ENCODE data around the gene STIM2.

STIM2 gene

DNA sequence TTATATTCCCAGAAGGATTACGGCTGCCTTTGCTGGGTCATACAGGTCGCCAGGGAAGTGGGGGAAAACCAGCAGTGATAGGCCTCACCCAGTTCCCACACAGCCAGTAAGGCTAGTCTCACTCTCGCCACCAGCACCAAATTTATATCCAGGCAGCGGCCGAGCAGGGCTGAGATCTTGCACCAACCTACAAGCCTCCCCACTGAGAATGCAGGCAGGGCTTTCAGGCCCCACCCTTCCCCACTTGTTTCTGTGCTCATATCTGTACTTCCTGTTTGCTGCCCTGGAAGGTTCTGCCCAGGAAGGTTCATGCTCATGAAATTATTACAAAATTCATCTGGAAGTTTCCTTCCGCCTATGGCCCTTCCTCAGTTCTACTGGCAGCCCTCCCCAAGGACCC, 179.7 kb downstream of the STIM2 start:
- FAIRE-seq (peak; percentile 28), DNase-seq (ENCODE audit: insufficient read length, low spot score) (no peak)
- TF ChIP-seq POLR2A (IDR thresholded peaks at IDR 0.05; ENCODE audit: low read depth, low read length) (no peak), SPI1 (IDR thresholded peaks at IDR 0.05; ENCODE audit: low read depth, low read length) (no peak), TAF1 (IDR thresholded peaks at IDR 0.05; ENCODE audit: low read depth, low read length) (no peak), POU2F2 (IDR thresholded peaks at IDR 0.05; ENCODE audit: low read depth, low read length) (no peak), POLR2AphosphoS5 (IDR thresholded peaks at IDR 0.05; ENCODE audit: low read depth, low read length) (no peak), PAX5 (IDR thresholded peaks at IDR 0.05; ENCODE audit: insufficient read depth, low read length, severe bottlenecking) (no peak)

DNA sequence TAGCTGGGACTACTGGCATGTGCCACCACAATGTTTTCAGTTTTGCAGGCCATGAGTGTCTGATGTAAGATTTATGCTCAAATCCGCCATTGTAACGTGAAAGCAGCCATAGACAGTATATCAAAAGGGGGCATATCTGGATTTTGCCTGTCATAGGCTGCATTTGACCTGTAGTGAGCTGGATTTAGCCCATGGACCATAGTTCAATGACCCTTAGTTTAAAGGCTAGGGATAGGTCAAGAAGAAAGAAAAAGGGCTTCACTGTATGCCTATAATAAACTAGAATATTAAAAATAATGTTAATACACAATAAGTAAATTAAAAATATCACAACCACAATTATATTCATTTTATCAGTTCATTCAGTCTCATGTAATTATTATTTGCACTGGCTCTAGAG, 181.8 kb downstream of the STIM2 start:
- FAIRE-seq = no peak
- TF ChIP-seq PAX5 (IDR thresholded peaks at IDR 0.05; ENCODE audit: insufficient read depth, low read length, severe bottlenecking) (no peak), POU2F2 (IDR thresholded peaks at IDR 0.05; ENCODE audit: low read depth, low read length) (no peak), POLR2A (IDR thresholded peaks at IDR 0.05; ENCODE audit: low read depth, low read length) (no peak), SPI1 (IDR thresholded peaks at IDR 0.05; ENCODE audit: low read depth, low read length) (no peak), POLR2AphosphoS5 (IDR thresholded peaks at IDR 0.05; ENCODE audit: low read depth, low read length) (no peak), TAF1 (IDR thresholded peaks at IDR 0.05; ENCODE audit: low read depth, low read length) (no peak)
- no peak for DNase-seq (ENCODE audit: insufficient read length, low spot score)

DNA sequence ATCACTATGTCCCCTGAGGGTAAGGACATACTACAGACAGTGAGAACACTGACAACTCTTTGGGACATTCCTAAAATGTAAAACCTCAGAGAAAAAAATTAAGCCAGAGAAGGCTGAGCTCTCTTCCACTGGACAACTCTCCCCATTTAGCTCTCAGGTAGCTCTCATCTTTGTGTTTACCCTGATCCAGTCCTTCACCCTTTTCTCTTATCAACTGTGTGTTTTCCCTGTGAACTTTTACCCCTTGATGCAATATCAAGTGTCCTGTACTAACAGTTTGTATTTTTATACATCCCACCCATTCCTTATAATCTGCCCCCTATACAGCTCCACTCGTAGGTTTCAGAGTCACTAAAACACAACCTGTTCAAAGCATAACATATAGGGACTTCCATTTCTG, 182.6 kb downstream of the STIM2 start:
- FAIRE-seq = no peak
- no peak for DNase-seq (ENCODE audit: insufficient read length, low spot score)
- TF ChIP-seq PAX5 (IDR thresholded peaks at IDR 0.05; ENCODE audit: insufficient read depth, low read length, severe bottlenecking) (no peak), TAF1 (IDR thresholded peaks at IDR 0.05; ENCODE audit: low read depth, low read length) (no peak), POLR2A (IDR thresholded peaks at IDR 0.05; ENCODE audit: low read depth, low read length) (no peak), SPI1 (IDR thresholded peaks at IDR 0.05; ENCODE audit: low read depth, low read length) (no peak), POLR2AphosphoS5 (IDR thresholded peaks at IDR 0.05; ENCODE audit: low read depth, low read length) (no peak), POU2F2 (IDR thresholded peaks at IDR 0.05; ENCODE audit: low read depth, low read length) (no peak)

DNA sequence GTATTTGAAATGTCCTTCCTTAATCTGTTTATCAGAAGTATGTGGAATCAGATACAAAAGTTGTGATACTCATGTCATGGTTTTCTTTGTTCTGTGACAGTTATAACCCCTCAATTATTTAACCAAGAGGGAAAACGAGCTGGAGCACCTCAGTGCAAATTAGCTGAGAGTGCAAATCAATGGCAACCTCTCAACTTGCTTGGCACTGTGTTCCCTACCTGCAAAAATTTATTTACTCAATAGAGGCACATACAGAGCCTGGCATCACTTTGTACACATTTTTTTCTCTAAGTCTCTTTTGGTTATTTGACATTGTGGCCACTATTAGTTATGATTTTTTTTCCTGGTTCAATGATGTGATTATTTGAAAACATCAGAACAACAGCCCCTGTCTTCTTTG, 186.2 kb downstream of the STIM2 start:
- no peak for DNase-seq (ENCODE audit: insufficient read length, low spot score)
- TF ChIP-seq SPI1 (IDR thresholded peaks at IDR 0.05; ENCODE audit: low read depth, low read length) (no peak), POLR2AphosphoS5 (IDR thresholded peaks at IDR 0.05; ENCODE audit: low read depth, low read length) (no peak), PAX5 (IDR thresholded peaks at IDR 0.05; ENCODE audit: insufficient read depth, low read length, severe bottlenecking) (no peak)
- FAIRE-seq = no peak

DNA sequence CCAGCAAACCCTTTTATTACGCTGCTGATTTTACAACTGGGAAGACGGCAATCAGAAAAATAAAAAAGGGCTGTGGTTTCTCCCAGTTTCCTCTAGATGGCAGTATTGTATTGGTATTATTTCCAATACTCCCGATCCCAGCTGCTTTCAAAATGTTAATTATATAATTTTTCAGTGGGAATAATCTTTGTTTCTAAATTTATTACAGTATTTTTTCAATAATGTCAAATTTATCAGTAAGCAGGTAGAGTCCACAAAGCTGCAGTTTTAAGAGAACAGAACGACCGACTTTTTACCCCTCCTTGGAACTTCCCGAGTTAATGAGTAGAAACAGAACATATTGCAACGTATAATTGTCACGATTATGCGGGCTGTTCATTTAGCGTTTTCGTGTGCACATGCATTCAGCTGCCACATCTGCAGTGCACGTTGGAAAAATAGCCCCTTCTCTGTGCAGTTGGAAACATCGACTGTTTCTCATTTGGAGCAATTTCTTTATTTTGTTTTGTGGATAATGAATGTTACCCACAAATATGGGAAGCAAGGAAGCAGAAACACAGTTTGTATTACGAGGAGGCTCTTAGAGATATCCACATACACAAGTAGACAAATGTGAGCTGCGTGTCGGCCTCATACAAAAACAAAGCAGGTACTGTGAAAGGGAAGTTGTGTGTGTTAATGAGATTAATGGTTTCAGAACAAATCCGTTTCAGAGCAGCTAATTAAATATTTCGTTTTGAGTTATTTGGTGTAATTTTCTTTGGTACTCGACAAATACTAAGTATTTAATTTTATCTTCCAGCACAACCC, 188.0 kb downstream of the STIM2 start:
- TF ChIP-seq POLR2AphosphoS5 (IDR thresholded peaks at IDR 0.05; ENCODE audit: low read depth, low read length) (no peak), TAF1 (IDR thresholded peaks at IDR 0.05; ENCODE audit: low read depth, low read length) (no peak), POLR2A (IDR thresholded peaks at IDR 0.05; ENCODE audit: low read depth, low read length) (no peak), PAX5 (IDR thresholded peaks at IDR 0.05; ENCODE audit: insufficient read depth, low read length, severe bottlenecking) (no peak), SPI1 (IDR thresholded peaks at IDR 0.05; ENCODE audit: low read depth, low read length) (no peak), POU2F2 (IDR thresholded peaks at IDR 0.05; ENCODE audit: low read depth, low read length) (no peak)
- DNase-seq (ENCODE audit: insufficient read length, low spot score) = peak; percentile 11
- no peak for FAIRE-seq

DNA sequence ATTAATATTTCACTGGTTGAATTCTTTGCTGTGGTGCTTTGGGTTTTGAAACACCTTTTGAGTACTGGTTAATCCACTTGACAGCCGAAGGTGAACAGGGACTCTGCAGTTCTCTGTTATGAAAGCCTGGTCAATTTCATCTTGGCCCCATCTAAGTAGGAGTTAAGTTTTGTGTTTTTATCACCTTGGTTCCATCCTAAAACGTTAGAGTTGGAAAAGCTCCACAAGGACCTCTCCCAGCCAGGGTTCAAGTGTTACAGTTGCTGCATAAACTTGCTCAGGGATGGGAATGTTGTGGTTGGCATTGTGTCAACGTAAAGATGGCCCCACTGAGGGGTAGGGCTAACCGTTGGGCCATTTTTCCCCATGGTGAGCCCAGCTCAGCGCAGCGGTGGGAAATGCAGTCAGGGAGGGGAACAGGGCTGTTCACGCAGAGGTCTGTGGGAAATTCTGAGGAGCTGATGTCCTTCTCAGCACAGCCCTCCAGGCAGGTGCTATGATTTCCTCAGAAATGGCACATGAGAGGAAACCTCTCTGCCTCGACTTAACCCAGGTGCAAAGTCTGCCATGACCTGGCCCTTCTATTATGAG, 188.7 kb downstream of the STIM2 start:
- no peak for DNase-seq (ENCODE audit: insufficient read length, low spot score)
- FAIRE-seq = no peak
- TF ChIP-seq PAX5 (IDR thresholded peaks at IDR 0.05; ENCODE audit: insufficient read depth, low read length, severe bottlenecking) = no peak
- no peak for TF ChIP-seq POLR2A (IDR thresholded peaks at IDR 0.05; ENCODE audit: low read depth, low read length)
- TF ChIP-seq TAF1 (IDR thresholded peaks at IDR 0.05; ENCODE audit: low read depth, low read length) = no peak
- no peak for TF ChIP-seq POLR2AphosphoS5 (IDR thresholded peaks at IDR 0.05; ENCODE audit: low read depth, low read length)

DNA sequence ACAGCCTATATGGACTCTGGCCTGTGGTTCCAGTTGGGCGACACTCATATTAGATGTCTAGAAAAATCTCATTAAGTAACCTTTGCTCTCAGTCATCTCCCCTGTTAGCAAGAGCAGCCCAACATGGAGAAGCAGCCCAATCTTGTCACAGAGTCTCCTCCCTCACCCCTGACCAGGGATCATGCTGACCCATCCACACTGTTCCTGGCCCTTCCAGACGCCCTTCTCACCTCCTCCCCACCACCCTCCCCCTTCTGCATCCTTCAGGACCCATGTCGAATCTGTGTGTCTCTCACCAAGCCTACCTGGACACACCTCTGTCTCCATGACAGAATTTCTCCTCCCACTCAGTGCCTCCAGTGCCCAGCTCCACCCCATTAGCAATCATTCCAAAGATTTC, 190.1 kb downstream of the STIM2 start:
- TF ChIP-seq POLR2AphosphoS5 (IDR thresholded peaks at IDR 0.05; ENCODE audit: low read depth, low read length) = no peak
- no peak for TF ChIP-seq TAF1 (IDR thresholded peaks at IDR 0.05; ENCODE audit: low read depth, low read length)
- no peak for TF ChIP-seq SPI1 (IDR thresholded peaks at IDR 0.05; ENCODE audit: low read depth, low read length)
- TF ChIP-seq POLR2A (IDR thresholded peaks at IDR 0.05; ENCODE audit: low read depth, low read length) = no peak
- FAIRE-seq (no peak), DNase-seq (ENCODE audit: insufficient read length, low spot score) (no peak)

DNA sequence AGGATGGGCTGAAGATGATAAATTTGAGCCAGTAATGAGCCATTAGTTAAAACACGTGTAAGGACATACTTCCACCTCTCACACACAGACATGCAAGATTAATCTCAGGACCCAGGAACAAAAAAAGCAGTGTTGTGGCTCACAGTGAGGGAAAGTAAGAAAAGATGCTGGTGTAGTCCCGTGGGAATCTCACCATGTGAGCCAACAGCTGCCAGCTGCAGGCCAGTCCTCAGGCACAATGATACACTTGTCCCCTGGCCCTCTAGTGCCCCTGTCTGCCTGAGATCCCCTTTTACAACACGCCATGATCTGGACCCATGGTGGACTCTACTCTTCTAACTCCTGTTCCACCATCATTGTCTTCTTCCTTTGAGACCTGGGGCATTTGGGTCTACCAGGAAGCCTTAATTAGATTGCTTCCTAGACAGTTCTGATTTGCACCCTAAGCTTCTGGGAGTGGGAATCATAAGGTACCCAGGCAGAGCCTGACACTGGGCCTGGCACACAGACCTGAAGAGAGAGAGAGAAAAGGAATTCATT, 194.7 kb downstream of the STIM2 start:
- no peak for FAIRE-seq
- DNase-seq (ENCODE audit: insufficient read length, low spot score) = no peak
- no peak for TF ChIP-seq TAF1 (IDR thresholded peaks at IDR 0.05; ENCODE audit: low read depth, low read length)

DNA sequence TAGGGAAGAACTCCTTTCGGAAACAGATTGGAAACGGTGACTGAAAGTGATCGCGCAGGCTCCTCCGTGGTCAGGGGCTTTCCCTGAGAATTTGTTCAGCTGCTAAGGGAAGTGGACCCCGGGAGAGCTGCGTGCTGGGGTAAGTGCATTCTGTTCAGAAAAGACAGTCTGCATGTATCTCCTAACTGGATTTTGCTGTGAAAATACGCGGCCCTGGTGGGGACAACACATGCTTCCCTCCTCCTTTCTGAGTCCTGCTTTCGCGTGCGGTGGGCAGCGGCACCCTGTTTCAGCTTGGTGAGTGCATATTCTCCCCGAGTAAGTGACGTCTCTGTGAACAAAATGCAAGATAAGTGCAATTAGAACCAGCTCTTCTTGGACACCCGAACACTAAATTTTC, 195.6 kb downstream of the STIM2 start:
- no peak for TF ChIP-seq PAX5 (IDR thresholded peaks at IDR 0.05; ENCODE audit: insufficient read depth, low read length, severe bottlenecking)
- TF ChIP-seq SPI1 (IDR thresholded peaks at IDR 0.05; ENCODE audit: low read depth, low read length) = no peak
- TF ChIP-seq POLR2A (IDR thresholded peaks at IDR 0.05; ENCODE audit: low read depth, low read length) = no peak
- TF ChIP-seq POU2F2 (IDR thresholded peaks at IDR 0.05; ENCODE audit: low read depth, low read length) = no peak
- no peak for TF ChIP-seq POLR2AphosphoS5 (IDR thresholded peaks at IDR 0.05; ENCODE audit: low read depth, low read length)
- no peak for TF ChIP-seq TAF1 (IDR thresholded peaks at IDR 0.05; ENCODE audit: low read depth, low read length)
- DNase-seq (ENCODE audit: insufficient read length, low spot score) (no peak), FAIRE-seq (no peak)

DNA sequence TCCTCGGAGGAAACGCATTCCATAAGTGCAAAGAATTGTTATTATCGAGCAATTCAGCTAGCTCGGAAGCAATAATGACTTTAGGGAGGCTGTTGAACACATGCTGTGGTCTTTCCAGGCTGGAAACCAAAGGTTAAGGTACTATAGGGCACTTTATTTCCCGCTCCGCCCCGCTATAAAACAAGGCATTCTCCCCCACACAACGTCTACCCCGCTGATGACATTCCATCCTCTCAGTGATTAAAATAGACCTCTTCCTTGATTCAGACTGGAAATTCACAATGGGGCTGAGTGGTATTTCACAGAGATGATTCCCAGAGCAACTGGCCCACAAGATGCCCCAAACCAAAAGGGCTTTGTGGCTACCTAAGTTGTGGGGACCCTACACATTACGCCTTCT, 196.4 kb downstream of the STIM2 start:
- FAIRE-seq = no peak
- DNase-seq (ENCODE audit: insufficient read length, low spot score) = no peak
- TF ChIP-seq POU2F2 (IDR thresholded peaks at IDR 0.05; ENCODE audit: low read depth, low read length) (no peak), PAX5 (IDR thresholded peaks at IDR 0.05; ENCODE audit: insufficient read depth, low read length, severe bottlenecking) (no peak), SPI1 (IDR thresholded peaks at IDR 0.05; ENCODE audit: low read depth, low read length) (no peak), TAF1 (IDR thresholded peaks at IDR 0.05; ENCODE audit: low read depth, low read length) (no peak), POLR2AphosphoS5 (IDR thresholded peaks at IDR 0.05; ENCODE audit: low read depth, low read length) (no peak), POLR2A (IDR thresholded peaks at IDR 0.05; ENCODE audit: low read depth, low read length) (no peak)

Data from GM12891 (cell line).